ENCODE data around the gene SERTAD1.
"Not testable (repeated sequence)": the region's sequence is repeated elsewhere in the genome, so short reads cannot be mapped to it uniquely, and the experiment has no call there.

DNA sequence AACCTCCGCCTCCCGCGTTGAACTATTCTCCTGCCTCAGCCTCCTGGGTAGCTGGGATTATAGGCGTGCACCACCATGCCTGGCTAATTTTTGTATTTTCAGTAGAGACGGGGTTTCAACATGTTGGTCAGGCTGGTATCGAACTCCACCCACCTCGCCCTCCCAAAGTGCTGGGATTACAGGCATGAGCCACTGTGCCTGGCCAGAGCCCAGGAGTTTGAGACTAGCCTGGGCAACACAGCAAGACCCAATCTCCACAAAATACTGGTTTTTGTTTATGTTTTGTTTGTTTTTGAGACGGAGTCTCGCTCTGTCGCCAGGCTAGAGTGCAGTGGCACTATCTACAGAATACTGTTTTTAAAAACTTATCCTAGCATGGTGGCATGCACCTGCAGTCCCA, 4.5 kb upstream of the SERTAD1 start:
- not testable (repeated sequence) for TF ChIP-seq POLR2A (IDR thresholded peaks at IDR 0.05; ENCODE audit: extremely low read depth, insufficient read length)
- TF ChIP-seq, protein P1, sequence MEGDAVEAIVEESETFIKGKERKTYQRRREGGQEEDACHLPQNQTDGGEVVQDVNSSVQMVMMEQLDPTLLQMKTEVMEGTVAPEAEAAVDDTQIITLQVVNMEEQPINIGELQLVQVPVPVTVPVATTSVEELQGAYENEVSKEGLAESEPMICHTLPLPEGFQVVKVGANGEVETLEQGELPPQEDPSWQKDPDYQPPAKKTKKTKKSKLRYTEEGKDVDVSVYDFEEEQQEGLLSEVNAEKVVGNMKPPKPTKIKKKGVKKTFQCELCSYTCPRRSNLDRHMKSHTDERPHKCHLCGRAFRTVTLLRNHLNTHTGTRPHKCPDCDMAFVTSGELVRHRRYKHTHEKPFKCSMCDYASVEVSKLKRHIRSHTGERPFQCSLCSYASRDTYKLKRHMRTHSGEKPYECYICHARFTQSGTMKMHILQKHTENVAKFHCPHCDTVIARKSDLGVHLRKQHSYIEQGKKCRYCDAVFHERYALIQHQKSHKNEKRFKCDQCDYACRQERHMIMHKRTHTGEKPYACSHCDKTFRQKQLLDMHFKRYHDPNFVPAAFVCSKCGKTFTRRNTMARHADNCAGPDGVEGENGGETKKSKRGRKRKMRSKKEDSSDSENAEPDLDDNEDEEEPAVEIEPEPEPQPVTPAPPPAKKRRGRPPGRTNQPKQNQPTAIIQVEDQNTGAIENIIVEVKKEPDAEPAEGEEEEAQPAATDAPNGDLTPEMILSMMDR (IDR thresholded peaks at IDR 0.05; ENCODE audit: low read depth, low read length), result not testable (repeated sequence)

Data from NB4 (cell line).